AG04449 (cell line): Measurements from ENCODE around the gene CYB5A.
"Not testable (repeated sequence)": the region's sequence is repeated elsewhere in the genome, so short reads cannot be mapped to it uniquely, and the experiment has no call there.

Experiments used
- CTCF ChIA-PET: fragments of 350-600 bp; formaldehyde crosslinking; extraction: SDS; loops from one replicate; lab custom pipeline; 2021; ENCODE audit warnings: antibody characterized with exemption; lab: Yijun Ruan, JAX
- POLR2A ChIA-PET: fragments of 400-600, 350-600 bp; formaldehyde crosslinking; extraction: SDS; loops from one replicate; lab custom pipeline; 2020; ENCODE audit warnings: antibody characterized with exemption, inconsistent platforms; lab: Yijun Ruan, JAX
- DNase-seq: peaks from one replicate; pipeline ENCODE4 v3.0.0-alpha.2; 2010; ENCODE audit warnings: low read depth, low spot score
- H3K4me3 ChIP-seq: 2 replicates; pipeline ENCODE4 v1.5.1; 2011; ENCODE audit warnings: low read depth, mild to moderate bottlenecking, control low read depth, low read length
- CTCF ChIP-seq: IDR thresholded peaks from one replicate; pipeline ENCODE4 v1.5.1; 2011; ENCODE audit warnings: mild to moderate bottlenecking, moderate library complexity, low read length, control low read depth, inconsistent platforms; ENCODE audit not compliant: insufficient read depth; ENCODE audit errors: missing control alignments

Gene CYB5A

GRCh38 chr18:74303306-74303705 lies 11.5 kb upstream of the CYB5A start:
- POLR2A ChIA-PET: no interaction called here
- DNase-seq: no peak
- TF ChIP-seq CTCF: no peak
- CTCF ChIA-PET: interaction anchor here (1.1 kb wide), 1 partner anchor 9 kb away, joined by 3 read pairs; no protein-coding TSS in a partner anchor
- H3K4me3 ChIP-seq: no peak overlapping the region

GRCh38 chr18:74299746-74300145 lies 8.0 kb upstream of the CYB5A start:
- H3K4me3 ChIP-seq: no peak overlapping the region
- no peak for DNase-seq
- CTCF ChIA-PET: interaction anchor here (1.6 kb wide), 1 partner anchor 10 kb away, joined by 4 read pairs; no protein-coding TSS in a partner anchor
- no peak for TF ChIP-seq CTCF
- POLR2A ChIA-PET: no interaction called here

GRCh38 chr18:74299162-74299561 lies 7.4 kb upstream of the CYB5A start:
- POLR2A ChIA-PET: no interaction called here
- no peak for DNase-seq
- TF ChIP-seq CTCF: no peak
- no peak overlapping the region for H3K4me3 ChIP-seq
- CTCF ChIA-PET: no interaction called here

- no peak for TF ChIP-seq CTCF
- POLR2A ChIA-PET: no interaction called here
- CTCF ChIA-PET: no interaction called here
- DNase-seq: no peak
- no peak overlapping the region for H3K4me3 ChIP-seq
Observed at GRCh38 chr18:74294526-74294925, 2.8 kb upstream of the CYB5A start.

GRCh38 chr18:74292982-74293381 lies 1.2 kb upstream of the CYB5A start:
- DNase-seq, CTCF ChIA-PET, H3K4me3 ChIP-seq: not testable (repeated sequence)

GRCh38 chr18:74292541-74292858 lies 737 bp upstream of the CYB5A start:
- TF ChIP-seq CTCF: no peak
- ChIA-PET CTCF (no interaction called here), POLR2A (no interaction called here)
- peak overlapping the region; percentile 94 for H3K4me3 ChIP-seq
- DNase-seq: no peak

More at GRCh38 chr18:74292982-74293381, 1.2 kb upstream of the CYB5A start:
- POLR2A ChIA-PET: not testable (repeated sequence)

GRCh38 chr18:74291472-74291770 lies 342 bp downstream of the CYB5A start:
- H3K4me3 ChIP-seq: peak overlapping the region; percentile 94
- ChIA-PET CTCF (interaction anchor here (0.8 kb wide), 1 partner anchor 51 kb away, joined by 3 read pairs; no protein-coding TSS in a partner anchor), POLR2A (no interaction called here)
- DNase-seq: no peak
- no peak for TF ChIP-seq CTCF
